GM10248 (cell line): Measurements from ENCODE around the gene CDHR2.

Experiments used
- CTCF ChIA-PET: fragments of 300-600 bp; sonication (Branson Sonifier 250); formaldehyde crosslinking; extraction: SDS; loops from one replicate; lab custom pipeline; 2021; ENCODE audit warnings: antibody characterized with exemption; lab: Yijun Ruan, JAX
- POLR2A ChIA-PET: fragments of 350-650 bp; sonication (Branson Sonifier 250); formaldehyde crosslinking; extraction: SDS; loops from one replicate; lab custom pipeline; 2020; ENCODE audit warnings: antibody characterized with exemption; lab: Yijun Ruan, JAX
- DNase-seq: peaks from one replicate; pipeline ENCODE4 v3.0.0; 2012; ENCODE audit errors: extremely low spot score
- CTCF ChIP-seq: IDR thresholded peaks from 2 replicates; pipeline ENCODE4 v1.5.1; 2012; ENCODE audit warnings: mild to moderate bottlenecking, low read depth; ENCODE audit errors: extremely low read depth, missing control alignments, control extremely low read depth

Gene CDHR2

GRCh38 chr5:176629317-176629852 lies 80.2 kb downstream of the CDHR2 start:
- no peak for TF ChIP-seq CTCF
- no peak for DNase-seq
- ChIA-PET POLR2A (no interaction called here), CTCF (interaction anchor here (1.2 to 2.9 kb wide), 4 partner anchors 29 to 57 kb away, joined by 4 to 10 read pairs (median 7); no protein-coding TSS in a partner anchor)

DNA sequence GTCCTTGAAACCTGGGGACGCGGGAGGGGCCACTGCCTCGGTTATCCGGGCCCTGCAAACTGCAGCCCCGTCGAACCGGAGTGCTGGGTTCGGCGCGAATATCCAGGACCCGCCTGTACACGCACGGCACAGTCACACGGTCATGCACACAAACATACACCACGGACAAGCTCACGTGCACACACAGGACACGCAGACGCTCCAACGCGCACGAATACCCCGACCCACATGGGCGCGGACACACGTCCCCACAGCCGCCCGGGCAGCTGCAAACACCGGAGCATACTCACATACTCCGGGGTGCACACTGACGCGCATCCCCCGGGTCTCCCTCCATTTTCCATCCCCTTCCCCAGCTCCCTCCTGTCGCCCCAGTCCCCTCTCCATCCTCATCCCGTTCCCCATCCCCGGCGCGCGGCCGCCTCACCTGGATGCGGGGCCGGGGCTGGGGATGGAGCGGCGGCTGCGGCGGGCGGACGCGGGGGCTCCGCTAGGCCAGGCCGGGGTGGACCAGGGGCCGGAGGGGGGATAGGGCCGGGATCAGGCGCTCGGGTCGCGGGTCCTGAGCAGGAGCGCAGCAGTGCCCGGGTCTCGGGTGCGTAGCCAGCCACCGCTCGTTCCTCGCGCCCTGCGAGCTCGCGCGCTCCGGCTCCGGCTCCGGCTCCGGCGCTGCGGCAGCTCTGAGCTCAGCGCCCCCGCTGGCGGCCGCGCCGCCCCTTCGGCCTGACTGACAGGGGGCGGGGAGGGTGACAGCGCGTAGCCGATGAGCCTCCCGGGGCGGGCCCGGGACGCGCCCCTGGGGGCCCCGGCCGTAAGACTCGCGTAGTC lies 80.9 kb downstream of the CDHR2 start, which contains the start of the genes EIF4E1B and SNCB:
EIF4E1B (plus strand) TSS at position 823 of the 828 bp plus-strand sequence. CDS start 12,113 bp downstream, outside the sequence.
SNCB (minus strand) TSS at position 682 of the 828 bp plus-strand sequence. CDS start 880 bp downstream, outside the sequence.
- peak; percentile 80 for DNase-seq
- CTCF ChIA-PET, result interaction anchor here (0.9 to 2.9 kb wide), 7 partner anchors 11 to 58 kb away, joined by 3 to 10 read pairs (median 4); no protein-coding TSS in a partner anchor
- no peak for TF ChIP-seq CTCF
- POLR2A ChIA-PET, result no interaction called here

- DNase-seq, result no peak
- no peak for TF ChIP-seq CTCF
- ChIA-PET CTCF (interaction anchor here (0.9 to 2.9 kb wide), 7 partner anchors 11 to 58 kb away, joined by 3 to 10 read pairs (median 4); no protein-coding TSS in a partner anchor), POLR2A (no interaction called here)
Observed at GRCh38 chr5:176630681-176631222, 81.6 kb downstream of the CDHR2 start.

DNA sequence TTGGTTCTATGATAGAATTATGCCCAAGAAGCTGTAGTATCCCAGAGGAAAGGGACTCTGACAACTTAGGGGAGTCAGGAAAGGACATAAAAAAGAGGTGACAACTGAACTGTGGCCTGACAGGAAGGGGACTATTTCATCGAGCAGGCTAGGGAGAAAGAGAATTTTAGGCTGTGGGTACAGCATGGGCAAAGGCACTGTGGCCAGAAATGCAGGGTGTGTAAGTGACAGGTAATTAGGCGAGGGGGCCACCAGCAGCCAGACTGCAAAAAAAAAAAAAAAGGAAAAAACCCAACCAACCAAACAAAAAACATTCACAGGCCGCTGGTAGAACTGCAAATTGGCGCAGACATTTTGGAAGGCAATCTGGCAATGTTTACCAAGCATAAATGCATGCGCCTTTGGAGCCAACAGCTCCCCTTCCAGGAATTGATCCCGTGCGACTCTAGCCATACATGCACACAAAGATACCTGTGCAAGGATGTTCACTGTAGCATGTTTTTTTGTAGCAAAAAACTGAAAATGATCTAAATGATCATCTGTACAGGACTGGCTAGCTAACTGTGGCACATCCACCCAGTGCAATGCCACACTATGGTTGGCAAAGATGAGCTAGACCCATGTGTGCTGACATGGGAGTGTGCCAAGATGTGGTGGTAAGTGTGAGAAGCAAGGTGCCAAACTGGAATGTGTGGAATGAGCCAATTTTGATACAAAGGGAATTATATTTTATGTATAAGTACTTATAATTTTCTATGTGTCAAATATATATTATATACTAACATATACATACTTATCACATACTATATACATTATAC lies 82.5 kb downstream of the CDHR2 start:
- CTCF ChIA-PET, result interaction anchor here (1.5 to 2.9 kb wide), 3 partner anchors 15 to 29 kb away, joined by 4 to 10 read pairs (median 9); no protein-coding TSS in a partner anchor

DNA sequence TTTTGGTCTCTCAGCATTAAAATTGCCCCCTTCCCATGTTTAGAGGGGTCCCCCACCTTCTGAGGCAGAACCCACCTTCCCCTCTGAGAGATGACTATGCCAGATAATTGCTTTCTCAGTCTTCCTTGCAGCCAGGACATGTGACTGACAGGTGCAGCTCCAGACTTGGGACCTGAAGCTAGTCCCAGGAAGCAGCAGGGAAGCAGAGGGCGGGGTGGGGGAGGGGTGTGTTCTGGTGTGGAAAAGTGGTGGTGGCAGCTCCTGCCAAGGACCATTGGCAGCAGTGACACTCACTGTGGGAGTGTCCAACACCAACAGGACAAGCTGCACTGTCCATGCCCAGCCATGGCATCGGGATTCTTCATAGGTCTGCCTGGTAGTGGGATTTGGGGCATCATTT lies 83.6 kb downstream of the CDHR2 start:
- CTCF ChIA-PET, result interaction anchor here (1.3 to 2.3 kb wide), 3 partner anchors 25 to 59 kb away, joined by 3 to 12 read pairs (median 4); no protein-coding TSS in a partner anchor
- no peak for TF ChIP-seq CTCF
- POLR2A ChIA-PET, result no interaction called here

More for the DNA sequence above, 82.5 kb downstream of the CDHR2 start:
- POLR2A ChIA-PET, result no interaction called here
- DNase-seq, result no peak
- no peak for TF ChIP-seq CTCF

More for the DNA sequence above, 83.6 kb downstream of the CDHR2 start:
- DNase-seq, result no peak
